Anterior cingulate cortex (tissue), 58 donors: ENCODE results near the gene ALDH1B1.
"Not testable (repeated sequence)": the region's sequence is repeated elsewhere in the genome, so short reads cannot be mapped to it uniquely, and the experiment has no call there.

Experiments
- DNase-seq, 58 donors: peaks; one replicate each; lab custom pipeline; 2025; lab: John Stamatoyannopoulos, UW

The ALDH1B1 gene

GRCh38 chr9:38360839-38361472 is 31.5 kb upstream of the ALDH1B1 start:
- no peak for DNase-seq

GRCh38 chr9:38361473-38361850 is 31.0 kb upstream of the ALDH1B1 start:
- peak in 1 of 58 donors; percentile 6 for DNase-seq

- peak in 33 of 58 donors; percentile 2 to 61 (median 17) for DNase-seq
Measured at GRCh38 chr9:38362852-38363588, 29.5 kb upstream of the ALDH1B1 start.

GRCh38 chr9:38363589-38363925 is 28.9 kb upstream of the ALDH1B1 start:
- DNase-seq = no peak

GRCh38 chr9:38367898-38368297 is 24.6 kb upstream of the ALDH1B1 start:
- no peak for DNase-seq

GRCh38 chr9:38368731-38369130 is 23.8 kb upstream of the ALDH1B1 start:
- no peak for DNase-seq

- DNase-seq = no peak
Measured at GRCh38 chr9:38370176-38370575, 22.3 kb upstream of the ALDH1B1 start.

GRCh38 chr9:38371495-38371894 is 21.0 kb upstream of the ALDH1B1 start:
- no peak for DNase-seq

- DNase-seq = no peak
Measured at GRCh38 chr9:38372762-38373619, 19.5 kb upstream of the ALDH1B1 start.

GRCh38 chr9:38373679-38374078 is 18.8 kb upstream of the ALDH1B1 start:
- DNase-seq = no peak

GRCh38 chr9:38374847-38375571 is 17.5 kb upstream of the ALDH1B1 start:
- DNase-seq = no peak

- no peak for DNase-seq
Measured at GRCh38 chr9:38375572-38375963, 16.9 kb upstream of the ALDH1B1 start.

GRCh38 chr9:38376021-38376670 is 16.4 kb upstream of the ALDH1B1 start:
- DNase-seq = no peak

GRCh38 chr9:38377336-38378083 is 15.0 kb upstream of the ALDH1B1 start:
- DNase-seq = not testable (repeated sequence)

- no peak for DNase-seq
Measured at GRCh38 chr9:38380230-38380871, 12.2 kb upstream of the ALDH1B1 start.

- DNase-seq = no peak
Measured at GRCh38 chr9:38380872-38381534, 11.5 kb upstream of the ALDH1B1 start.

GRCh38 chr9:38382141-38382540 is 10.4 kb upstream of the ALDH1B1 start:
- no peak for DNase-seq
